HG03097 (cell line): ENCODE measurements around the gene DMRTC1.
"Not testable (repeated sequence)": the region's sequence is repeated elsewhere in the genome, so short reads cannot be mapped to it uniquely, and the experiment has no call there.

ENCODE experiments used
- ATAC-seq: cut with Tn5 transposase; IDR thresholded peaks from one replicate; pipeline ENCODE4 v1.9.1; 2021; ENCODE audit not compliant: unreplicated experiment, low FRiP score

DMRTC1 gene

GRCh38 chrX:72943819-72944169, at the start of gene DMRTC1:
TSS of gene DMRTC1 (minus strand) at chrX:72943837. CDS start at chrX:72875694, 68,143 bp downstream.
- ATAC-seq: not testable (repeated sequence)

DNA sequence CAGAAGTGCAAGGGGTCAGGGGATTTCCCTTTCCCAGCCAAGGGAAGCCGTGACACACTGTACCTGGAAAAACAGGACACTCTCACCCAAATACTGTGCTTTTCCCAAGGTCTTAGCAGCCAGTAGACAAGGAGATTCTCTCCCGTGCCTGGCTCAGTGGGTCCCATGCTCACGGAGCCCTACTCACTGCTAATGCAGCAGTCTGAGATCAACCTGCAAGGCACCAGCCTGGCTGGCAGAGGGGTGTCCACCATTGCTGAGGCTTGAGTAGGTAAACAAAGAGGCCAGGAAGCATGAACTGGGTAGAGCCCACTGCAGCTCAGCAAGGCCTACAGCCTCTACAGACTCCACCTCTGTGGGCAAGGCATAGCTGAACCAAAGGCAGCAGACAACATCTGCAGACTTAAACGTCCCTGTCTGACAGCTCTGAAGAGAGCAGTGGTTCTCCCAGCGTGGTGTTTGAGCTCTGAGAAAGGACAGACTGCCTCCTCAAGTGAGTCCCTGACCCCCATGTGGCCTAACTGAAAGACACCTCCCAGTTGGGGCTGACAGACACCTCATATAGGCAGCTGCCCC, 37.3 kb upstream of the DMRTC1 start:
- ATAC-seq: not testable (repeated sequence)

GRCh38 chrX:72974885-72975284, 31.2 kb upstream of the DMRTC1 start:
- not testable (repeated sequence) for ATAC-seq

DNA sequence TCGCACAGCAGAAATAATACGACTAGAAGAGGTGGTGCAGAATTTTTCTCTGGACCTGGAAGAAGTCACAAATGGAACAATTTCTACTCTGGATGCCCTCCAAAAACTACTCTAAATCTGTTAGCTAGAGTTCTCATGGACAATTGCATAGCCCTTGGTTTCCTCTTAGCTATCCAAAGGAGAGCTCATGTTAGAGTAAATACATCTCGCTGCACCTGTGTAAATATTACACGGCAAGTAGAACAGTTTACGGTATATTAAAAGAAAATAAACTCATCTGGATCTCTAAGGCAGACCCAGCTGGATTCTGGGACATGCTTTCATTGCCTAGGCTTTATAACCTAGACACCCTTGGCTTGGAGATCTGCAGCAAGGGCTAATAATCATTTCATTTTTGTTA, 28.2 kb upstream of the DMRTC1 start:
- not testable (repeated sequence) for ATAC-seq

DNA sequence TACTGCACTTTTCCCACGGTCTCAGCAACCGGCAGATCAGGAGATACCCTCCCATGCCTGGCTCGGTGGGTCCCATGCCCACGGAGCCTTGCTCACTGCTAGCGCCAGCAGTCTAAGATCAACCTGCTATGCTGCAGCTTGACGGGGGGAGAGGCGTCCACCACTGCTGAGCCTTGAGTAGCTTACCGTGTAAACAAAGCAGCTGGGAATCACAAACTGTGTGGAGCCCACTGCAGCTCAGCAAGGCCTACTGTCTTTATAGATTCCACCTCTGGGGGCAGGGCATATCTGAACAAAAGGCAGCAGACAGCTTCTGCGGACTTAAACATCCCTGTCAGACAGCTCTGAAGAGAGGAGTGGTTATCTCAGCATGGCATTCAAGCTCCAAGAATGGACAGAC, 16.3 kb upstream of the DMRTC1 start:
- ATAC-seq: not testable (repeated sequence)

DNA sequence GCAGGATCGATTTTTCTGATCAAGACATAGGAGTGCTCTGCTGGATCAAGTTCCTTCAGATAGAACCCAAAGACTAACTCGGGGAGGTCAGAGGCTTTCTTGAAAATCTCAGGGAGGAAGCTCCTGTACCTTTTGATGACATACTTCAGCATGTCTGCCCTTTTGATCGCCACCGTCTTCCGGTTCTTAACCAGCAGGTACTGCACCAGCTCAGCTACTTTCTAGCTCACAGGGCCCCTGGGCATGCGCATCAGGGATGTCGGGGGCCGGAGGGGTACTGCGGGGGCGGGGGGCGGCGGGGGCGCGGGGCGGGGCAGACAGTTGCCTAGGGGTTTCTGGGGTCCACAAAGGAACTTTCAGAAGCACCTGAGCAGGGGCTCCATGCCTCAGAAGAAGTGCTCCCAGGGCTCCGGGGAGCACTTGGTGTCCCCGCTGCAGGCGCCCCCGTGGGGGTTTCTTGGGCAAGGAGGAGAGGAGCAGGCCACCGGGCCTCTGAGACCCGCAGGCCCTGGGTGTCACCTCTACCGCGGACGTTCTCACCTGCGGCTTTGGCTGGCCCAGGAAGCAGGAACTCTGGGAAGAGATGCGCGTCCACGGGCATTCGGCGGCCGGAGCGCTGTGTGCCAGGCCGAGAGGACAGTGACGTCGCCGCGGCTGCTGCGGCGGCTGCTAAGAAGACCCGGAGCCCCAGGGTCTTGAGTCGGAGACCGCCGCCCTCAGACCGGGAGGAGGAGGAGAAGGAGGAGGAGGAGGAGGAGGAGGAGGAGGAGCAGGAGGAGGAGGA, 410 bp downstream of the DMRTC1 start:
- ATAC-seq: peak; percentile 62

DNA sequence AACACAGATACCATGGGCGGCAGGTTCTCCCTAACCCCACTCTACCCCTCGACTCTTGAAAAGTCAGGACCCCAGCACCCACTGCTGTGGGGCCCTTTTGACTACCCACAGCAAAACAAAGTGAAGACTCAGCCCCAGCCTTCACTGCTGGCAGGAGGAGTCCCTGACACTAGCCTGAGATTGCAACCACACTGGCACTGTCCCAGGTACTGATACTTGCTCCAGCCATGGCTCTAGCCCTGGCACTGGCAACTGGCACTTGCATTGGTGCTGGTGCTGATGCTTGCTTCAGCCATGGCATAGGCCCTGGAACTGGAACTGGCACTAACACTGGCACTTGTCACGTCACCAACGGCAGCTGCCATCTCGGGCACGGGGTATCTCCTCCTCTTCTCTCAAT, 1.4 kb downstream of the DMRTC1 start:
- ATAC-seq: not testable (repeated sequence)

- not testable (repeated sequence) for ATAC-seq
These were observed 5.7 kb downstream of the DMRTC1 start, which contains the start of gene FAM236A for GRCh38 chrX:72937906-72938305. TSS of gene FAM236A (plus strand) at chrX:72938206. CDS start at chrX:72938263, 57 bp downstream.

DNA sequence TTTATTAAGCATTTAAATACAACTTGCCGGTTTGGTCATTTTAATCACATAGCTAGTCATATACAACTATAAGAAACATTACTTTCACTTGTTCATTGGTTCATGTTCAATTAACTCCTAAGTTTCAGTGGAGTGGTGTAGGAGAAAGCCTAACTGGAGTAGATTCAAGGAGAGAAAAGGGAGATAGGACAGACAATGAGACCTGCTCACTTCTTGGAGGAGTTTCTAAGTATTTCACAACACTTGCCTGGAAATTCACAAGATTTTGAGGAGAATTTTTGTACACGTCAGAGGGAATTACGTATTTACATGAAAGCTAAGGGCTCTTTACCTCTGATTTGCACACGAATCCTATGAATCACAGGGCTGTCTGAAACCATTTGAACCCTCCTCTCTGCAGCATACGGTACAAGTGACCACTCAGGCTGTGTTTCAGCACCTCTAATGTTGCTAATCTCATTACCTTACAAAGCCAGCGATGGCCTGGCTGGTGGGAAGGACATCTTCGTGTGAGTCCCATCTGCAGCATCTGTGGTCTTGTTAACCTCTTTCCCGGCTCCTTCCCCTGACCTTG, 6.7 kb downstream of the DMRTC1 start:
- not testable (repeated sequence) for ATAC-seq

DNA sequence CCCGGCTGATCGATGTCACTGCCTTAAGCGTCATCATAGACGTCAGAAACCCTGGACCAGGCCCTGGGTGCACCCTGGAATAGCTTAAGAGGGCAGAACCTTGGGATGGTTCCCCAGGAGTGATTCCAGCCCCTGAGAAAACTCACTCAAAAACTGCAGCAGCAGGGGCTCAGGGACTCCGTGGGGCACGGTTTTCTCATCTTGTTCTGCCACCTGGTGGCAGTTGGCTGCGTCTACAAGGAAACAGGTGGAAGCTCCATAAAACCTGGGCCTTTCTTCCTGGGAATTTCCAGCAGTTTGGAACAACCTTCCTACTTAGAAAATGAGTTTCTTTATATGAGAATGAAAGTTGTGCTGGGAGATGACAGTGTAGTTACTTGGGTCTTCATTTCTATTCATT, 7.2 kb downstream of the DMRTC1 start:
- not testable (repeated sequence) for ATAC-seq

DNA sequence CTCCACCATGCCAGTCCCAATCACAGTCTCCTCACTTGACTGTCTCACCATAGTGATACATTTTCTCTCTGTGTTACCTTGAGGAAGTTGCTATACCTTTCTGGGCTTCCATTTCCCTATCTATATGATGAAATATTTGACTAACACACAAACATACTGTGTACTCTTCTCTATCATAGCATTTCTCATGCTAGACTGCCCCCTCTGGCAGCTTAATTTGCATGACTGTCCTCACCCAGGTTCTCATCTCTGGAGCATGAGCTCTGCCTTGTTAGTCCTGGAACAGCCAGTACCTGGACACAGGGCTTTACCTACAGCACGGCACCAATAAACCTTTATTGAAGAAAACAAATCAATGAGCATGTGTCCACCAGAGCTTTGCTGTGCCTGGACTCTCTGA, 11.4 kb downstream of the DMRTC1 start:
- ATAC-seq: not testable (repeated sequence)

DNA sequence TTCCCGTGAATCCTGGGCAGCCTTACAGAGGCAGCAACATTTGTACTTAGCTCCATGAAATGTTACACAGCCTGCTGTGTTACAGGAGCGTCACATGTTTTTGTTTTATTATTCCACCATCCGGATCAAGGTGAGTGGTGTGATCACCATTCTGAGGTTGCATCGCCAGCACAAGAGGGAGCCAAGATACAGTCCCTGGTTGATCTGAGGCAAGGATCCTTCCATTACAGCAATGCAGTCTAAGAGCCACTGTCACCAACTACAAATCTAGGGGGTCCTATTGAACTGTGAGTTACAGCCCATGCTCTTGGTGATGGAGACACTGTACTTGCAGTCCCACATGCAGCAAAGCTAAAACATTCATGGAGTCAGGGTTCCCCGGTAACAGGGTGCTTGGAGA, 27.5 kb downstream of the DMRTC1 start:
- ATAC-seq: not testable (repeated sequence)

DNA sequence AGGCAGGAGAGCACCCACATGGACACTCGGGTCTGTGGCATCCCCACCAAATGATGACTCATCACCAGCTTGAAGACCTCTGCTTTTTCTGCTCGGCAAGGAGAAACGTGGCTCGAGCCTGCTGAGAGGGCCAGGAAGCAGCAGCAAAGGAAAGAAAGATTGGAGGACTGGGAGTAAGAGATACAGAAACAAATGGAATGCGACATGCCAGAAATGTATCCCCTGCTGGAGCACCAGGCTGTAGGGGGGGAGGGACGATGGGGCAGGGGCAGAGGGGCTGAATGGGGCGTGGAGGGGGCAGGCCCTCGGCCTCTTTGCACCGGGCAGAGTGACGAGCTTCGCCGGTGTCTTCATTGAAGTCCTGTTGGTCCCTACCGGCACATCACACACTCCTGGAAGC, 31.3 kb downstream of the DMRTC1 start, which contains the start of gene FAM236C:
Gene FAM236C (plus strand): TSS at position 301 of the 400 bp plus-strand sequence. CDS start 100 bp downstream, outside the sequence.
- ATAC-seq: not testable (repeated sequence)

GRCh38 chrX:72889740-72890139, 53.9 kb downstream of the DMRTC1 start:
- not testable (repeated sequence) for ATAC-seq

DNA sequence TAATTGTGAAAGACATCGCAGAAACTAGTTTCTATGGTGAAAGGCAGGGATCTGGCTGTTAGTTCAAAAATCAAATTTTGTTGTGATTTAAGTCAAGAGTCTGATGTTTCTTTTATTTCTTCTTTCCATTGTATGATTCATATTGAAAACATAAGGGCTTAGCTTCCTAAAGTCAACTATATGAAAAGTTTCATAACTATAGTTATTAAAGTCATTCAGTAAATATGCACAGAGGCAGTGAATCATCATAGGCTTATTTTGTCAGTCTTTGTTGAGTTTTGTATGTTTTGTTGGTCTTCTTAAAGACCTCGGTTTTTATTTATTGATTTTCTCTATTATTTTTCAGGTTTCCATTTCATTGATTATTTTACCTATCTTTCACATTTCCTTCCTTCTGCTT, 60.7 kb downstream of the DMRTC1 start:
- ATAC-seq: not testable (repeated sequence)

DNA sequence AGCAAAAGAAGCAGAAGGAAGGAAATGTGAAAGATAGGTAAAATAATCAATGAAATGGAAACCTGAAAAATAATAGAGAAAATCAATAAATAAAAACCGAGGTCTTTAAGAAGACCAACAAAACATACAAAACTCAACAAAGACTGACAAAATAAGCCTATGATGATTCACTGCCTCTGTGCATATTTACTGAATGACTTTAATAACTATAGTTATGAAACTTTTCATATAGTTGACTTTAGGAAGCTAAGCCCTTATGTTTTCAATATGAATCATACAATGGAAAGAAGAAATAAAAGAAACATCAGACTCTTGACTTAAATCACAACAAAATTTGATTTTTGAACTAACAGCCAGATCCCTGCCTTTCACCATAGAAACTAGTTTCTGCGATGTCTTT, 106.1 kb downstream of the DMRTC1 start:
- ATAC-seq: not testable (repeated sequence)

GRCh38 chrX:72830701-72831100, 112.9 kb downstream of the DMRTC1 start:
- not testable (repeated sequence) for ATAC-seq
